HG02571 (cell line): ENCODE results near the gene CEL.
"Not testable (repeated sequence)": the region's sequence is repeated elsewhere in the genome, so short reads cannot be mapped to it uniquely, and the experiment has no call there.

ENCODE experiments used
- ATAC-seq: cut with Tn5 transposase; IDR thresholded peaks from one replicate; pipeline ENCODE4 v1.9.1; 2021; ENCODE audit warnings: mild to moderate bottlenecking, moderate library complexity; ENCODE audit not compliant: unreplicated experiment

Gene CEL

DNA sequence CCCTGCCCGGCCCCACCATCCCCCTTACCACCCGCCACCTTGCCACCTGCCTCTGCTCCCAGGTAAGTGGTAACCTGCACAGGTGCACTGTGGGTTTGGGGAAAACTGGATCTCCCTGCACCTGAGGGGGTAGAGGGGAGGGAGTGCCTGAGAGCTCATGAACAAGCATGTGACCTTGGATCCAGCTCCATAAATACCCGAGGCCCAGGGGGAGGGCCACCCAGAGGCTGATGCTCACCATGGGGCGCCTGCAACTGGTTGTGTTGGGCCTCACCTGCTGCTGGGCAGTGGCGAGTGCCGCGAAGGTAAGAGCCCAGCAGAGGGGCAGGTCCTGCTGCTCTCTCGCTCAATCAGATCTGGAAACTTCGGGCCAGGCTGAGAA is at the start of gene CEL:
Gene CEL (plus strand): TSS at position 218 of the 382 bp plus-strand sequence. CDS start 22 bp downstream, at position 240.
- not testable (repeated sequence) for ATAC-seq

DNA sequence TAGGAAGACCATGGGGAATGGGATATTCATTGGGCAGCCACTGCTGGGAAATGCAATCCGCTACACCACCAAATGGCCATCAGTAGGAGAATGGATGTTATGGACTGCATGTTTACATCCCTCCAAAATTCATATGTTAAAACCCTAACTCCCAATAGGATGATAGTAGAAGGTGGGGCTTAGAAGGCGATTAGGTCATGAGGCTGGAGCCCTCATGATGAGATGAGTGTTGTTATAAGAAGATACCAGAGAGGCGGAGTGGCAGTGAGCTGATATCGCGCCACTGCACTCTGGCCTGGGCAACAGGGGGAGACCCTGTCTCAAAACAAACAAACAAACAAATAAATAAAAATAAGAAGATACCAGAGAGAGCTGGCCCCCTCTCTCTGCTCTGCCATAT is 47.1 kb upstream of the CEL start:
- ATAC-seq = no peak

DNA sequence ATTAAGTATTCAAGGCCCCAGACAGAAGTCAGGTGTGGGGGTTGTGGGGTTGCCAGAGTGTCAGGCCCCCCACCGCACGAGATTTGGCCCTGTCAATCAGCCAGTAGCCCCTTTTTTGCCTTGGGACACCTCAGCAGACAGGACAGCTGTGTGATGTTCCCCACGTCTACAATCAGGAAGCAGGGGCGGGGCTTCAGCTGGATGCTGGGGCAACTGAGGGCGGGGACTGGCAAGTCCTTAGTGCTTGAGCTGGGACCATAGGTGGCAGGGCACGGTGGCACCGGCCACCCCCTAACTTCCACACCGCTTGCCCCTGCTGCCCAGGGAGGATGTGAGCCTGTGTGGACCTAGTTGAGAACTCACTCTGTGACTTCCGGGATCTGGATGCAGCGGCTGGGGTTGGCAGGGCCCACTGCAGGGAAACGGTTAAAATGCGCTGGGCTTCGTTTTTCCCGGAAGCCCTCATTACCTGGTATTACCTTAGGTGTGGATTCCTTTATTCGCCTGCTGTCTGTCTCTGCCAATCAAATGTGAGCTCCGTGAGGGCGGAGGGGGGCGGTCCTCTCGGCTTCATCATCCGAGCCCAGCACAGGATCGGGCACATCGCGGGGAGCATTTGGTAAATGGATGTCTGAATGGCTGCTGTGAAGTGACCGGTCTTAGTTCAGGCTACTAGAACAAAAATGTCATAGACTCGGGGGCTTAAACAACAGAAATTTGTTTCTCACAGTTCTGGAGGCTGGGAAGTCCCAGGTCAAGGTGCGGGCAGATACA is 38.5 kb upstream of the CEL start:
- ATAC-seq = no peak

- no peak for ATAC-seq
Measured at GRCh38 chr9:133026426-133026825, 35.4 kb upstream of the CEL start.

DNA sequence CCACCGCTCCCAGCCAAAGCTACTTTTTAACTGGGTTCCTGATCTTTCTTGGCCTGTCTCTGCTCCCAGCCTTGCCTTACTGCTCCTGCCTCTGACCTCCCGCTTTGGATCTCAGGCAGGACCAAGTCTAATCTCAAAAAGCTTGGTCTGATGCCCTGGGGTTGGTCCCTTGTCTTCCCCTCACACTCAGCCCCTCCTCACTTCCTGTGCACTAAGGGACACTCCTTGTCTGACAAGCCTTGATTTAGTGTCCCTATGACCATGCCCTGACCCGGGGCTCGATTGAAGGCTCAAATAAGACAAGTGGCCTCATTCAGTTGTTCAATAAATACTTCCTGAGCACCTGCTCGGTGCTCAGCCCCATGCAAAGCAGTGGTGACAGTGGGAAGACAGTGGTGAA is 34.6 kb upstream of the CEL start:
- ATAC-seq = no peak

- ATAC-seq = no peak
Measured at GRCh38 chr9:133028221-133028620, 33.6 kb upstream of the CEL start.

- ATAC-seq = peak; percentile 18
Measured at GRCh38 chr9:133029994-133030316, 31.8 kb upstream of the CEL start.

DNA sequence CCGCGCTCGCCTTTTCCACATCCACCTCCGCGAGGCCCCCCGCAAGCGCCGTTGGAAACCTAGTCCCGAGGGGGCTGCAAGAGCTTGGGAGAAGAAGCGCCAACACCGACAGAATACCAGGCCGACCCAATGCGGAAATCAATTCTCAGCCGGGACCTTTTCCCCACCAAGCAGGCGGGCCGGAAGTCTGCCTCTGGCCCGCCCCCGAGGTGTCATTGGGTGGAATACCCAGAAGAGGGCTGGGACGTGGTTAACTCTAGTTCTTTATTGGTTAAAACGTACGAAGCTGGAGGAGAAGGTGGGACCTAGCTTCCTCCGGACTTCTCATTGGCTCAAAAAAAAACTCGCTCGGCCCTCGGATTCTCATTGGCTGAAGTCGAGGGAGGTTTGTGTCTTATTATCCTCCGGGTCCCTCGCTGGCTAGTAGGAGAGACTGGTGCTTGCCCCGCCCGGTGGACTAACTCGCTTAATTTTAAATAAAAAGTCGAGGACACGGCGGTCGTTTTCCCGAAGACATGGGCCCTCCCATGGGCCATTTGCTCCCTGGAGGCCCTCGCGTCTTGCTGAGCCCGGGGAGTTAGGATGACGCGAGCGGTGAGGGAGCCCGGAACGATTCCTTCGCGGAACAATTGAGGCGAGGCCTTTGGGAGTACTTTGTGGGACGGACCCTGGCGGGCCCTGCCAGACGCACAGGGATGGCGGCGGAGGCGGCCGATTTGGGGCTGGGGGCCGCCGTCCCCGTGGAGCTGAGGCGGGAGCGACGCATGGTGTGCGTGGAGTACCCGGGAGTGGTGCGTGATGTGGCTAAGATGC is 31.3 kb upstream of the CEL start, which contains the start of gene GTF3C5:
Gene GTF3C5 (plus strand): TSS at position 681 of the 813 bp plus-strand sequence. CDS start 15 bp downstream, at position 696.
- ATAC-seq = peak; percentile 88

DNA sequence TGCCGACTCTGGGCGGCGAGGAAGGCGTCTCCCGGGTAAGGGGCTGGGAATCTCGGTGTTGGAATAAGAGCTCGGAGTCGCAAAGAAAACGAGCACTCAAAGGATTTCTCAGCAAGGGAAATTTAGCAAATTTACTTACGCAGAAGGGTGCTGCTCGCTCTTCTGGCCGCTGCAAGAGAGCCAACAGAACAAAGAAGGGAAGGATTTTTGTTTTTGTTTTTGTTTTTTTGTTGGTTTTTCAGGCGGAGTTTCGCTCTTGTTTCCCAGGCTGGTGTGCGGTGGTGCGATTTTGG is 30.7 kb upstream of the CEL start:
- no peak for ATAC-seq

DNA sequence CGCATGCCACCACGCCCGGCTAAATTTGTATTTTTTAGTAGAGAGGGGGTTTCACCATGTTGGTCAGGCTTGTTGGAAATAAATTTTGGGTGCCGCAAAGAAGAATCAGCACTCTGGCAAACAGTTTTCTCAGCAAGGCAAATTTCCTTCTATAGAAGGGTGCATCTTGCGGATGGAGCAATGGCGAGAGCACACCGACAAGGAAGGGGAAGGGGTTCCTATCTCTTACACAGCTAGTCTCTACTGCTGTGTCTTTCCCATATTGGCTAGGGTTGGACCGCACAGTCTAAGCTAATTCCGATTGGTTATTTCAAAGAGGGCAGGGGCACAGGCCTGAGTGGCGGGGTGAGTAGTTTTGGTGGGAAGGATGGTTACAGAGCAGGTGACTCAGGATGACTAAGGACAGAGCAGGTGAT is 30.3 kb upstream of the CEL start:
- ATAC-seq = no peak

DNA sequence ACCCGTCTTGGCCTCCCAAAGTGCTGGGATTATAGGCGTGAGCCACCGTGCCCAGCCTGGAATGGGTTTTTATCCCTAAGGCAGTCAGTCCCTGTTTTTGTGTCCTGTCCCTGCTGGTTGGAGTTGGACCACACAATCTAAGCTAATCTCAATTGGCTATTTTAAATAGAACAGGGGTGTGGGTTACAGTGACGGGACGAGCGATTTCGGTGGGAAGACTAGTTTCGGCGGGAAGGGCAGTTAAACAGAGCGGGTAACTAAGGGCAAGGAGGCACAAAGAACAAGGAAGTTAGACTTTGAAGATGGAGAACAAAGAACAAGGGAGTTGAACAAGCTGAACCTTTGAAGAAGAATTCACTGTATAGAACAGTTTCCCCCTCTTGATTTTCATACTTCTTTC is 29.6 kb upstream of the CEL start:
- ATAC-seq = no peak

GRCh38 chr9:133035669-133036068 is 26.1 kb upstream of the CEL start:
- ATAC-seq = no peak

DNA sequence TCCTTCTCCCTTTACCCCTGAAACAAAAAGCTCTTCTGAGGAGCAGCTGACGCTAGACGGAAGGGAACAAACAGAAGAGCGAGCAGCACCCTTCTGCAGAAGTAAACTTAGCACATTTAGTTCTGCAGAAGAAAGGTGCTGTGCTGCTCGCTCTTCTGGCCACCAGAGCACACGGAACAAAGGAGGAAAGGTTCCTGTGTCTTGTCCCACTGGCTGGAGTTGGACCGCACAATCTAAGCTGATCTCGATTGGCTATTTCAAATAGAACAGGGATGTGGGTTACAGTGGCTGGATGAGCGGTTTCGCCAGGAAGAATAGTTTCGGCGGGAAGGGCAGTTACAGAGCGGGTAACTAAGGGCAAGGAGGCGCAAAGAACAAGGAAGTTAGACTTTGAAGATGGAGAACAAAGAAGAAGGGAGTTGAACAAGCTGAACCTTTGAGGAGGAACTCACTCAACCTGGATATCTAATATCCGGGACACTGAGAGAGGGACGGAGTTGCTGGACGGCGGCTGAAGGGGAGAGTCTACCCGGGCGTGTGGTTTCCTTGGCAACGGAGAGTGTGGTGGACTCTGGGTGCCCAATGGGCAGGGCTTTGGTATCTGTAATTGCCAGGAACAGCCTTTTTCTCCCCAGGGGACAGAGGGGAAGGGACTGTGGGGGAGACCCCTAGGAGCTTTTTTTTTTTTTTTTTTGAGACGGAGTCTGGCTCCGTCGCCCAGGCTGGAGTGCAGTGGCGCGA is 23.8 kb upstream of the CEL start:
- no peak for ATAC-seq

DNA sequence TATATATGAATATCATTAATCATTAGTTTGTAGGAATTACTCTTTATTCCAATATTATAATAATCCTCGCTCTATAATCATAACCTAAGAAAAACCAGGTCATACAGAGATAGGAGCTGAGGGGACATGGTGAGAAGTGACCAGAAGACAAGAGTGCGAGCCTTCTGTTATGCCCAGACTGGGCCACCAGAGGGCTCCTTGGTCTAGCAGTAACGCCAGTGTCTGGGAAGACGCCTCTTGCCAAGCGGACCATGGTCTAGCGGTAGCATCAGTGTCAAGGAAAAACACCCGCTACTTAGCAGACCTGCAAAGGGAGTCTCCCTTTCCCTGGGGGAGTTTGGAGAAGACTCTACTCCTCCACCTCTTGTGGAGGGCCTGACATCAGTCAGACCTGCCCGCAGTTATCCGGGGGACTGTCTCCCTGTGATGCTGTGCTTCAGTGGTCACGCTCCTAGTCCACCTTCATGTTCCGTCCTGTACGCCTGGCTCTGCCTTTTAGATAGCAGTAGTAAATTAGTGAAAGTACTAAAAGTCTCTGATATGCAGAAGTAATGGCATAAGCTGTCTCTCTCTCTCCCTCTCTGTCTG is 20.8 kb upstream of the CEL start:
- not testable (repeated sequence) for ATAC-seq

GRCh38 chr9:133041958-133042357 is 19.8 kb upstream of the CEL start:
- no peak for ATAC-seq

- no peak for ATAC-seq
Measured at GRCh38 chr9:133042676-133043075, 19.1 kb upstream of the CEL start.

DNA sequence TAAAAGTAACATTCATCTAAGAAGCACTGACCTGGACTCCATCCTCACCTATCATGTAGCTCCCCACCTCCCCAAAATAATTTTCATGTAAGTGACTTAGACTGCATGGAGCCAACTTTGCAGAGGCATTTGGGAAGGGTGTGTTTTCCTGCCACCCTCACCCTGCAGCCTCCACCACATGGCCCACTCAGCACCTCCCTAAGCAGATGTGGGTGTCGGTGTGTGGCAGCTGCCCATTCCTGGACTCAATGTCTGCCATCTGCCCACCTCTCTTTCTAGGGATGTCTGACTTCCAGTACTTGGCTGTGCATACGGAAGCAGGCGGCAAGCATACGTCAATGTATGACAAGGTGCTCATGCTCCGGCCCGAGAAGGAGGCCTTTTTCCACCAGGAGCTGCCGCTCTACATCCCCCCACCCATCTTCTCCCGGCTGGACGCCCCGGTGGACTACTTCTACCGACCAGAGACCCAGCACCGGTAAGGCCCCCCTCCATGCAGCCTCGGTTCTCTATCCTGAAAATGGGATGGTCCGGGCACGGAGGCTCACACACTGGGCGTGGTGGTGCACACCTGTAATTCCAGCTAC is 18.2 kb upstream of the CEL start:
- no peak for ATAC-seq

- no peak for ATAC-seq
Measured at GRCh38 chr9:133044125-133044524, 17.7 kb upstream of the CEL start.

GRCh38 chr9:133044661-133045060 is 17.1 kb upstream of the CEL start:
- ATAC-seq = no peak

GRCh38 chr9:133045132-133045531 is 16.6 kb upstream of the CEL start:
- no peak for ATAC-seq
